Measurements from ENCODE around the gene SIRPB1.

Gene SIRPB1

GRCh38 chr20:1663917-1664316, 44.1 kb upstream of the SIRPB1 start:
- no peaks in the 10 kb centered on the region for H3K9me3 ChIP-seq
- TF ChIP-seq CTCF (IDR thresholded peaks at IDR 0.05; ENCODE audit: low read depth, low read length): no peak
- no peaks in the 10 kb centered on the region; the same call in 1 of the 2 replicates for H3K27me3 ChIP-seq
- DNase-seq: no peak
- H3K4me3 ChIP-seq (ENCODE audit: low read depth, low read length): no peak overlapping the region
- no peaks in the 10 kb centered on the region for H3K36me3 ChIP-seq
- H3K4me1 ChIP-seq: no peaks in the 10 kb centered on the region

GRCh38 chr20:1661542-1662299, 41.9 kb upstream of the SIRPB1 start:
- no peak for TF ChIP-seq CTCF (IDR thresholded peaks at IDR 0.05; ENCODE audit: low read depth, low read length)

GRCh38 chr20:1660246-1660645, 40.4 kb upstream of the SIRPB1 start:
- no peaks in the 10 kb centered on the region for H3K9me3 ChIP-seq
- no peak overlapping the region for H3K4me3 ChIP-seq (ENCODE audit: low read depth, low read length)
- no peaks in the 10 kb centered on the region; the same call in 1 of the 2 replicates for H3K27me3 ChIP-seq
- no peak for DNase-seq
- no peak for TF ChIP-seq CTCF (IDR thresholded peaks at IDR 0.05; ENCODE audit: low read depth, low read length)
- H3K36me3 ChIP-seq: no peaks in the 10 kb centered on the region
- no peaks in the 10 kb centered on the region for H3K4me1 ChIP-seq

More at GRCh38 chr20:1661542-1662299, 41.9 kb upstream of the SIRPB1 start:
- H3K27me3 ChIP-seq: no peaks in the 10 kb centered on the region; the same call in 1 of the 2 replicates
- no peak overlapping the region for H3K4me3 ChIP-seq (ENCODE audit: low read depth, low read length)
- H3K4me1 ChIP-seq: no peaks in the 10 kb centered on the region
- DNase-seq: no peak
- no peaks in the 10 kb centered on the region for H3K36me3 ChIP-seq
- no peaks in the 10 kb centered on the region for H3K9me3 ChIP-seq

GRCh38 chr20:1657556-1658334, 37.9 kb upstream of the SIRPB1 start, which contains the start of gene SIRPG:
TSS of gene SIRPG (minus strand) at chr20:1657779. CDS start at chr20:1657714, 65 bp downstream.
- Histone ChIP-seq H3K4me1 (no peaks in the 10 kb centered on the region), H3K27me3 (no peaks in the 10 kb centered on the region; the same call in 1 of the 2 replicates), H3K36me3 (no peaks in the 10 kb centered on the region), H3K4me3 (ENCODE audit: low read depth, low read length) (no peak within 1 kb of the TSS), H3K9me3 (no peaks in the 10 kb centered on the region)
- no peak for TF ChIP-seq CTCF (IDR thresholded peaks at IDR 0.05; ENCODE audit: low read depth, low read length)
- DNase-seq: no peak

GRCh38 chr20:1656844-1657243, 37.0 kb upstream of the SIRPB1 start:
- Histone ChIP-seq H3K27me3 (no peaks in the 10 kb centered on the region; the same call in 1 of the 2 replicates), H3K4me1 (no peaks in the 10 kb centered on the region), H3K36me3 (no peaks in the 10 kb centered on the region), H3K9me3 (no peaks in the 10 kb centered on the region), H3K4me3 (ENCODE audit: low read depth, low read length) (no peak overlapping the region)
- no peak for DNase-seq
- TF ChIP-seq CTCF (IDR thresholded peaks at IDR 0.05; ENCODE audit: low read depth, low read length): no peak
